Epithelial cell of proximal tubule (primary cell): ENCODE measurements around the gene PLA2R1. TPM values are rescaled to one million over a fixed set of nuclear protein-coding genes. Genes with fewer than 3 reads are reported as not detected.
"Not testable (repeated sequence)": the region's sequence is repeated elsewhere in the genome, so short reads cannot be mapped to it uniquely, and the experiment has no call there.

Source experiments
- DNase-seq: peaks from one replicate; pipeline ENCODE4 v3.0.0-alpha.2; 2011; ENCODE audit warnings: low read depth
- H3K4me3 ChIP-seq: 2 replicates; pipeline ENCODE4 v1.5.1; 2011; ENCODE audit warnings: low read depth, mild to moderate bottlenecking, low read length
- total RNA-seq: library from RNA; depleted of rRNA; stranded (reverse); fragments of >200 nt; gene quantifications from 2 replicates; pipeline ENCODE4 v1.2.3, GENCODE V29; 2015
- TF ChIP-seq, protein P1 (sequence below): conservative IDR thresholded peaks from 2 replicates; pipeline ENCODE4 v1.5.1; 2012; ENCODE audit warnings: low read depth, mild to moderate bottlenecking, low read length

Gene PLA2R1
- total RNA-seq, 1 donor from 2014 or later = 3.6 TPM

GRCh38 chr2:160044728-160045127, 17.7 kb downstream of the PLA2R1 start:
- TF ChIP-seq, protein P1, sequence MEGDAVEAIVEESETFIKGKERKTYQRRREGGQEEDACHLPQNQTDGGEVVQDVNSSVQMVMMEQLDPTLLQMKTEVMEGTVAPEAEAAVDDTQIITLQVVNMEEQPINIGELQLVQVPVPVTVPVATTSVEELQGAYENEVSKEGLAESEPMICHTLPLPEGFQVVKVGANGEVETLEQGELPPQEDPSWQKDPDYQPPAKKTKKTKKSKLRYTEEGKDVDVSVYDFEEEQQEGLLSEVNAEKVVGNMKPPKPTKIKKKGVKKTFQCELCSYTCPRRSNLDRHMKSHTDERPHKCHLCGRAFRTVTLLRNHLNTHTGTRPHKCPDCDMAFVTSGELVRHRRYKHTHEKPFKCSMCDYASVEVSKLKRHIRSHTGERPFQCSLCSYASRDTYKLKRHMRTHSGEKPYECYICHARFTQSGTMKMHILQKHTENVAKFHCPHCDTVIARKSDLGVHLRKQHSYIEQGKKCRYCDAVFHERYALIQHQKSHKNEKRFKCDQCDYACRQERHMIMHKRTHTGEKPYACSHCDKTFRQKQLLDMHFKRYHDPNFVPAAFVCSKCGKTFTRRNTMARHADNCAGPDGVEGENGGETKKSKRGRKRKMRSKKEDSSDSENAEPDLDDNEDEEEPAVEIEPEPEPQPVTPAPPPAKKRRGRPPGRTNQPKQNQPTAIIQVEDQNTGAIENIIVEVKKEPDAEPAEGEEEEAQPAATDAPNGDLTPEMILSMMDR = no peak
- H3K4me3 ChIP-seq = no peak overlapping the region
- DNase-seq = no peak

DNA sequence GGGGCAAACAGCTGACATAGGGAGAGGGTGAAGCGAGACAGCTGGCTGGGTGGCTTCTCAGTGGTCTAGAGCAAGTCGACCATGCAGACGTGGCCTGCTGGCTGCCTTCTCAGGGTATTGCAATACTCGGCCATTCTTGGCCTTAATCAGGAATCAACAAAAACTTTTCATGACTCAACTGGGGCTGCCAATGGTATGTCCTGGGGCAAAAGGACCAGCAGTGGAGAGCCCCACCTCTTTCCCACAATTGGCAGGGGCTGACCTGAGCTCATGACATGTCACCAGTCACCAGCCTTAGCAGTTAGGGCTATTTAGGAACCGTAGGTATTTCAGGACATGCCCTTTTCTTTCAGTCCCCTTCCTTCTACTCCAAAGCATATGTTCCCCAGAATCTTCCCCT, 19.1 kb downstream of the PLA2R1 start:
- TF ChIP-seq, protein P1 = no peak
- no peak for DNase-seq

DNA sequence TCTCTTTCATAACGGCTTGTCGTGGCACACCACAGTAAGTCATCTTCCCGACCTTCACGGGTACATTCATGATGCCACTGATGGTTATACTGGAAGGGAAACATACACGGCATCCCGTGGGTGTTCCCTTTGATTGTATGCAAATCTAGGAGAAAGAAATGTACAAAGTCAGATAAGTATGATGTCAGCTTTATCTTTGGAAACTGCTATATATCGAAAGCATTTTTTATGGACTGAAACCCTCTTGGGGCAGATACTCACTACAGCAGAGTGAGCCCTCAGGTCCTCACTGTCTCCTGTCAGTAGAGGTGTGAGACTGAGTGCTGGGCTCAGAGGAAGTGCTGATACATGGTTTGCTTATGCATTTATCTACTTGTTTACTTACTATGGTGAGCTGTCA, 20.4 kb downstream of the PLA2R1 start:
- no peak for DNase-seq
- TF ChIP-seq, protein P1 = no peak
- H3K4me3 ChIP-seq = no peak overlapping the region

More for the DNA sequence above, 19.1 kb downstream of the PLA2R1 start:
- H3K4me3 ChIP-seq = no peak overlapping the region

GRCh38 chr2:160041091-160041490, 21.3 kb downstream of the PLA2R1 start:
- TF ChIP-seq, protein P1 = no peak
- no peak overlapping the region for H3K4me3 ChIP-seq
- no peak for DNase-seq

GRCh38 chr2:160039166-160039903, 23.1 kb downstream of the PLA2R1 start:
- TF ChIP-seq, protein P1 = no peak
- DNase-seq = no peak
- H3K4me3 ChIP-seq = no peak overlapping the region

- DNase-seq, H3K4me3 ChIP-seq: not testable (repeated sequence)
These were observed 23.8 kb downstream of the PLA2R1 start for GRCh38 chr2:160038662-160039061.

DNA sequence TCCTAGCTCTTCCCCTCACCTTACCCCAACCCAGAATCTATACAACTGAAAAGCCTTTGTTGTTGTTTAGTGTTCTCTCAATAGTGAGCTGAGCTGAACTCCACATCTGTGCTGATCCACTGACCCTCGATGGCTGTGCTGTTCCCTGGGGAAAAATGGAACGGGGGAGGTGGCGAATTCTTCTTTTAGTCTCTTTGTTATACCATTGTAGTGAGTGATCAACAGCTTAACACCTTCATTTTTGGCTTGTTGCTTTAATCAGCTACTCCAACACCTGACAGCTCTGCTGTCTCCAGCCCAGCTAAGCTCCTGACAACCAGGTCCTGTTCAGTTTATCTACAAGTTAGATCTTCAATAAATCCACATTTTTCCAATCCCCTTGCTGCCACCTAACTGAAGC, 25.7 kb downstream of the PLA2R1 start:
- no peak overlapping the region for H3K4me3 ChIP-seq
- DNase-seq = no peak
- TF ChIP-seq, protein P1 = no peak
